ENCODE results near the gene GFY.

GFY gene

GRCh38 chr19:49393881-49394280 lies 31.3 kb upstream of the GFY start:
- H3K9ac ChIP-seq (ENCODE audit: low read length in 2 of 2): no peak overlapping the region
- H3K27me3 ChIP-seq (ENCODE audit: control insufficient read depth in 1 of 2, insufficient read depth in 2 of 2, low read length in 2 of 2): peaks cover 16 to 24% of the 10 kb centered on the region in 2 donors
- no peak overlapping the region for H3K4me3 ChIP-seq (ENCODE audit: low read length in 2 of 2)
- H3K27ac ChIP-seq (ENCODE audit: low read length): no peak overlapping the region
- H3K9me3 ChIP-seq (ENCODE audit: control insufficient read depth in 2 of 2, low read length in 2 of 2): no peaks in the 10 kb centered on the region
- no peaks in the 10 kb centered on the region for H3K4me1 ChIP-seq (ENCODE audit: control insufficient read depth, insufficient read depth, low read length)
- H3K36me3 ChIP-seq (ENCODE audit: control insufficient read depth in 2 of 2, insufficient read depth in 2 of 2, low read length in 2 of 2): no peaks in the 10 kb centered on the region

GRCh38 chr19:49395581-49396407 lies 29.4 kb upstream of the GFY start:
- no peaks in the 10 kb centered on the region for H3K9me3 ChIP-seq (ENCODE audit: control insufficient read depth in 2 of 2, low read length in 2 of 2)
- no peak overlapping the region for H3K4me3 ChIP-seq (ENCODE audit: low read length in 2 of 2)
- H3K27me3 ChIP-seq (ENCODE audit: control insufficient read depth in 1 of 2, insufficient read depth in 2 of 2, low read length in 2 of 2): peaks cover 14 to 22% of the 10 kb centered on the region in 2 donors
- no peaks in the 10 kb centered on the region for H3K4me1 ChIP-seq (ENCODE audit: control insufficient read depth, insufficient read depth, low read length)
- no peak overlapping the region for H3K27ac ChIP-seq (ENCODE audit: low read length)
- H3K9ac ChIP-seq (ENCODE audit: low read length in 2 of 2): no peak overlapping the region
- no peaks in the 10 kb centered on the region for H3K36me3 ChIP-seq (ENCODE audit: control insufficient read depth in 2 of 2, insufficient read depth in 2 of 2, low read length in 2 of 2)

GRCh38 chr19:49396738-49397505 lies 28.3 kb upstream of the GFY start:
- Histone ChIP-seq H3K4me3 (ENCODE audit: low read length in 2 of 2) (no peak overlapping the region), H3K9me3 (ENCODE audit: control insufficient read depth in 2 of 2, low read length in 2 of 2) (no peaks in the 10 kb centered on the region), H3K4me1 (ENCODE audit: control insufficient read depth, insufficient read depth, low read length) (no peaks in the 10 kb centered on the region), H3K36me3 (ENCODE audit: control insufficient read depth in 2 of 2, insufficient read depth in 2 of 2, low read length in 2 of 2) (no peaks in the 10 kb centered on the region), H3K27me3 (ENCODE audit: control insufficient read depth in 1 of 2, insufficient read depth in 2 of 2, low read length in 2 of 2) (peaks cover 14 to 17% of the 10 kb centered on the region in 2 donors), H3K9ac (ENCODE audit: low read length in 2 of 2) (no peak overlapping the region), H3K27ac (ENCODE audit: low read length) (no peak overlapping the region)

- no peak overlapping the region for H3K9ac ChIP-seq (ENCODE audit: low read length in 2 of 2)
- H3K9me3 ChIP-seq (ENCODE audit: control insufficient read depth in 2 of 2, low read length in 2 of 2): no peaks in the 10 kb centered on the region
- H3K36me3 ChIP-seq (ENCODE audit: control insufficient read depth in 2 of 2, insufficient read depth in 2 of 2, low read length in 2 of 2): no peaks in the 10 kb centered on the region
- H3K27ac ChIP-seq (ENCODE audit: low read length): no peak overlapping the region
- no peaks in the 10 kb centered on the region for H3K4me1 ChIP-seq (ENCODE audit: control insufficient read depth, insufficient read depth, low read length)
- H3K27me3 ChIP-seq (ENCODE audit: control insufficient read depth in 1 of 2, insufficient read depth in 2 of 2, low read length in 2 of 2): peaks cover 14 to 17% of the 10 kb centered on the region in 2 donors
- H3K4me3 ChIP-seq (ENCODE audit: low read length in 2 of 2): no peak overlapping the region
These were observed 27.1 kb upstream of the GFY start for GRCh38 chr19:49398001-49398615.

- Histone ChIP-seq H3K27me3 (ENCODE audit: control insufficient read depth in 1 of 2, insufficient read depth in 2 of 2, low read length in 2 of 2) (peaks cover 12 to 15% of the 10 kb centered on the region in 2 donors), H3K36me3 (ENCODE audit: control insufficient read depth in 2 of 2, insufficient read depth in 2 of 2, low read length in 2 of 2) (no peaks in the 10 kb centered on the region)
These were observed 26.3 kb upstream of the GFY start for GRCh38 chr19:49398931-49399330.

GRCh38 chr19:49400029-49400428 lies 25.2 kb upstream of the GFY start:
- H3K27me3 ChIP-seq (ENCODE audit: control insufficient read depth in 1 of 2, insufficient read depth in 2 of 2, low read length in 2 of 2): peaks cover under 1 to 13% of the 10 kb centered on the region in 2 donors
- no peak overlapping the region for H3K9ac ChIP-seq (ENCODE audit: low read length in 2 of 2)
- no peaks in the 10 kb centered on the region for H3K9me3 ChIP-seq (ENCODE audit: control insufficient read depth in 2 of 2, low read length in 2 of 2)
- H3K36me3 ChIP-seq (ENCODE audit: control insufficient read depth in 2 of 2, insufficient read depth in 2 of 2, low read length in 2 of 2): no peaks in the 10 kb centered on the region
- H3K4me1 ChIP-seq (ENCODE audit: control insufficient read depth, insufficient read depth, low read length): no peaks in the 10 kb centered on the region
- no peak overlapping the region for H3K4me3 ChIP-seq (ENCODE audit: low read length in 2 of 2)
- no peak overlapping the region for H3K27ac ChIP-seq (ENCODE audit: low read length)

More at GRCh38 chr19:49398931-49399330, 26.3 kb upstream of the GFY start:
- H3K4me1 ChIP-seq (ENCODE audit: control insufficient read depth, insufficient read depth, low read length): no peaks in the 10 kb centered on the region
- no peak overlapping the region for H3K27ac ChIP-seq (ENCODE audit: low read length)
- H3K4me3 ChIP-seq (ENCODE audit: low read length in 2 of 2): no peak overlapping the region
- H3K9me3 ChIP-seq (ENCODE audit: control insufficient read depth in 2 of 2, low read length in 2 of 2): no peaks in the 10 kb centered on the region
- no peak overlapping the region for H3K9ac ChIP-seq (ENCODE audit: low read length in 2 of 2)

GRCh38 chr19:49403404-49404187 lies 21.6 kb upstream of the GFY start:
- Histone ChIP-seq H3K27me3 (ENCODE audit: control insufficient read depth in 1 of 2, insufficient read depth in 2 of 2, low read length in 2 of 2) (peaks cover 0 to 2% of the 10 kb centered on the region in 2 donors), H3K36me3 (ENCODE audit: control insufficient read depth in 2 of 2, insufficient read depth in 2 of 2, low read length in 2 of 2) (no peaks in the 10 kb centered on the region), H3K9me3 (ENCODE audit: control insufficient read depth in 2 of 2, low read length in 2 of 2) (no peaks in the 10 kb centered on the region), H3K9ac (ENCODE audit: low read length in 2 of 2) (no peak overlapping the region), H3K27ac (ENCODE audit: low read length) (no peak overlapping the region), H3K4me3 (ENCODE audit: low read length in 2 of 2) (no peak overlapping the region), H3K4me1 (ENCODE audit: control insufficient read depth, insufficient read depth, low read length) (no peaks in the 10 kb centered on the region)

GRCh38 chr19:49407079-49407478 lies 18.1 kb upstream of the GFY start:
- H3K4me1 ChIP-seq (ENCODE audit: control insufficient read depth, insufficient read depth, low read length): no peaks in the 10 kb centered on the region
- H3K4me3 ChIP-seq (ENCODE audit: low read length in 2 of 2): no peak overlapping the region
- no peak overlapping the region for H3K9ac ChIP-seq (ENCODE audit: low read length in 2 of 2)
- no peaks in the 10 kb centered on the region for H3K36me3 ChIP-seq (ENCODE audit: control insufficient read depth in 2 of 2, insufficient read depth in 2 of 2, low read length in 2 of 2)
- peaks cover 4 to 5% of the 10 kb centered on the region in 2 donors for H3K27me3 ChIP-seq (ENCODE audit: control insufficient read depth in 1 of 2, insufficient read depth in 2 of 2, low read length in 2 of 2)
- no peak overlapping the region for H3K27ac ChIP-seq (ENCODE audit: low read length)
- H3K9me3 ChIP-seq (ENCODE audit: control insufficient read depth in 2 of 2, low read length in 2 of 2): no peaks in the 10 kb centered on the region

GRCh38 chr19:49407482-49408015 lies 17.6 kb upstream of the GFY start:
- Histone ChIP-seq H3K9ac (ENCODE audit: low read length in 2 of 2) (no peak overlapping the region), H3K9me3 (ENCODE audit: control insufficient read depth in 2 of 2, low read length in 2 of 2) (no peaks in the 10 kb centered on the region), H3K27ac (ENCODE audit: low read length) (no peak overlapping the region), H3K4me1 (ENCODE audit: control insufficient read depth, insufficient read depth, low read length) (no peaks in the 10 kb centered on the region), H3K4me3 (ENCODE audit: low read length in 2 of 2) (no peak overlapping the region), H3K27me3 (ENCODE audit: control insufficient read depth in 1 of 2, insufficient read depth in 2 of 2, low read length in 2 of 2) (peaks cover 4 to 9% of the 10 kb centered on the region in 2 donors), H3K36me3 (ENCODE audit: control insufficient read depth in 2 of 2, insufficient read depth in 2 of 2, low read length in 2 of 2) (no peaks in the 10 kb centered on the region)
